HG03066 (cell line): Measurements from ENCODE around the gene HLA-DQB2.
"Not testable (repeated sequence)": the region's sequence is repeated elsewhere in the genome, so short reads cannot be mapped to it uniquely, and the experiment has no call there.

ENCODE experiments used
- ATAC-seq: cut with Tn5 transposase; IDR thresholded peaks from one replicate; pipeline ENCODE4 v1.9.1; 2021; ENCODE audit warnings: low read depth; ENCODE audit not compliant: unreplicated experiment

The HLA-DQB2 gene

GRCh38 chr6:32763421-32763820 is at the start of gene HLA-DQB2:
TSS of gene HLA-DQB2 (minus strand) at chr6:32763532. CDS start at chr6:32763470, 62 bp downstream.
- no peak for ATAC-seq

GRCh38 chr6:32809171-32809570 is 45.8 kb upstream of the HLA-DQB2 start:
- no peak for ATAC-seq

- no peak for ATAC-seq
These were observed 43.8 kb upstream of the HLA-DQB2 start for GRCh38 chr6:32807020-32807580.

- ATAC-seq = not testable (repeated sequence)
These were observed 42.1 kb upstream of the HLA-DQB2 start for GRCh38 chr6:32805404-32805803.

GRCh38 chr6:32803416-32803815 is 40.1 kb upstream of the HLA-DQB2 start:
- no peak for ATAC-seq

GRCh38 chr6:32799740-32800139 is 36.4 kb upstream of the HLA-DQB2 start:
- no peak for ATAC-seq

- no peak for ATAC-seq
These were observed 35.8 kb upstream of the HLA-DQB2 start for GRCh38 chr6:32799168-32799567.

- no peak for ATAC-seq
These were observed 33.8 kb upstream of the HLA-DQB2 start for GRCh38 chr6:32796848-32797776.

GRCh38 chr6:32794510-32794909 is 31.2 kb upstream of the HLA-DQB2 start:
- ATAC-seq = no peak

GRCh38 chr6:32792901-32793435 is 29.6 kb upstream of the HLA-DQB2 start:
- no peak for ATAC-seq

GRCh38 chr6:32790306-32790705 is 27.0 kb upstream of the HLA-DQB2 start:
- ATAC-seq = no peak

GRCh38 chr6:32785781-32786533 is 22.6 kb upstream of the HLA-DQB2 start:
- no peak for ATAC-seq

- ATAC-seq = not testable (repeated sequence)
These were observed 19.6 kb upstream of the HLA-DQB2 start for GRCh38 chr6:32782923-32783322.

GRCh38 chr6:32779036-32779435 is 15.7 kb upstream of the HLA-DQB2 start:
- no peak for ATAC-seq

GRCh38 chr6:32775071-32775470 is 11.7 kb upstream of the HLA-DQB2 start:
- no peak for ATAC-seq

- no peak for ATAC-seq
These were observed 11.1 kb upstream of the HLA-DQB2 start for GRCh38 chr6:32774426-32774825.

- no peak for ATAC-seq
These were observed 9.3 kb upstream of the HLA-DQB2 start for GRCh38 chr6:32772656-32773055.

GRCh38 chr6:32764048-32764447 is 716 bp upstream of the HLA-DQB2 start:
- ATAC-seq = no peak

GRCh38 chr6:32761548-32761947 is 1.8 kb downstream of the HLA-DQB2 start:
- no peak for ATAC-seq

GRCh38 chr6:32761072-32761471 is 2.3 kb downstream of the HLA-DQB2 start:
- ATAC-seq = no peak

GRCh38 chr6:32759669-32760068 is 3.7 kb downstream of the HLA-DQB2 start:
- ATAC-seq = no peak
